GM13976 (cell line): ENCODE data around the gene EIF4B.

Experiments
- DNase-seq: peaks from one replicate; pipeline ENCODE4 v3.0.0; 2012; ENCODE audit warnings: low spot score
- in situ Hi-C: fragments of 300-500 bp; cut with MboI; formaldehyde crosslinking; loops from one replicate; pipeline ENCODE4 v1.12.0; 2022; ENCODE audit warnings: low sequenced_read_pairs, mixed read lengths, inconsistent platforms; ENCODE audit not compliant: unreplicated experiment
- TF ChIP-seq, protein P1 (sequence below): IDR thresholded peaks from 2 replicates; pipeline ENCODE4 v1.5.1; 2012; ENCODE audit warnings: borderline replicate concordance, mild to moderate bottlenecking; ENCODE audit not compliant: insufficient read depth; ENCODE audit errors: extremely low read depth, missing control alignments, control extremely low read depth

EIF4B gene

DNA sequence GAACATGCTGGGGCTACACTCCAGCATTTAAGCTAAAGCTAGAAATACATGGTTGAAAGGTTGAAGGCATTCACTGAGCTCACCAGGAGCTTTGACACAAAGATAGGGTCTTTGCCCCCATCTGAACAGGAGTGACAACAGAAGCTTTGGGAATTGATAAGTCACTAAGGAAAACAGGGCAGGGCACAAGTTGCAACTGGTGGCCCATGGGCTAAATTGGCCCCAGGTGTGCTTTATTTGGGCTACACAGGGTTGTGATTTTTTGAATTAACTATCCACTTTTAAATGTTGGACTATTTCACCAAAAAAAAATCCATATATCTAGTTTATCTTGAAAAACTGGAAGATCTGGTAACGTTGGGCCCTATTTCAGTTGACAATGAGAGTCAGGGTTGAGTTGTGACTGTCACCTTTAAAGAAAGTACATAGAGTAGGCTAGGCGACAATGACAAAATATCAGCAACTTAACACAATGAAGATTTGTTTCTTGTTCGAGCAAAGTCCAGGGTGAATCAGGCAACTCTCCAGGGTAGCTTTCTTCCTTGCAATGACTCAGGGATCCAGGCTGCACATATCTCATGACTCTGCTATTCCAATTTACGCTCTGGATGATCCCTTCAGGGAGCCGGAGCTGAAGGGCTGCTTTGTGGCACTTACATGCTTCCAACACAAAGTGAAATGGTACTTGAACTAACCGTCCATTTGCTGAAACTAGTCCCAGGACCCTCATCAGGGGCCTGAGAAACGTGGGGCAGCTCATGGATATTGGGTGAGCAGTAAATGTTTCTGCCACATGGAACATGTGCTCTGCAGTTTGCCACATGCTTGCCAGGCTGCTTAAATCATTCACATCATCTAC lies 13.3 kb upstream of the EIF4B start:
- no peak for DNase-seq
- TF ChIP-seq, protein P1, sequence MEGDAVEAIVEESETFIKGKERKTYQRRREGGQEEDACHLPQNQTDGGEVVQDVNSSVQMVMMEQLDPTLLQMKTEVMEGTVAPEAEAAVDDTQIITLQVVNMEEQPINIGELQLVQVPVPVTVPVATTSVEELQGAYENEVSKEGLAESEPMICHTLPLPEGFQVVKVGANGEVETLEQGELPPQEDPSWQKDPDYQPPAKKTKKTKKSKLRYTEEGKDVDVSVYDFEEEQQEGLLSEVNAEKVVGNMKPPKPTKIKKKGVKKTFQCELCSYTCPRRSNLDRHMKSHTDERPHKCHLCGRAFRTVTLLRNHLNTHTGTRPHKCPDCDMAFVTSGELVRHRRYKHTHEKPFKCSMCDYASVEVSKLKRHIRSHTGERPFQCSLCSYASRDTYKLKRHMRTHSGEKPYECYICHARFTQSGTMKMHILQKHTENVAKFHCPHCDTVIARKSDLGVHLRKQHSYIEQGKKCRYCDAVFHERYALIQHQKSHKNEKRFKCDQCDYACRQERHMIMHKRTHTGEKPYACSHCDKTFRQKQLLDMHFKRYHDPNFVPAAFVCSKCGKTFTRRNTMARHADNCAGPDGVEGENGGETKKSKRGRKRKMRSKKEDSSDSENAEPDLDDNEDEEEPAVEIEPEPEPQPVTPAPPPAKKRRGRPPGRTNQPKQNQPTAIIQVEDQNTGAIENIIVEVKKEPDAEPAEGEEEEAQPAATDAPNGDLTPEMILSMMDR: no peak
- in situ Hi-C loops: no loop called here

DNA sequence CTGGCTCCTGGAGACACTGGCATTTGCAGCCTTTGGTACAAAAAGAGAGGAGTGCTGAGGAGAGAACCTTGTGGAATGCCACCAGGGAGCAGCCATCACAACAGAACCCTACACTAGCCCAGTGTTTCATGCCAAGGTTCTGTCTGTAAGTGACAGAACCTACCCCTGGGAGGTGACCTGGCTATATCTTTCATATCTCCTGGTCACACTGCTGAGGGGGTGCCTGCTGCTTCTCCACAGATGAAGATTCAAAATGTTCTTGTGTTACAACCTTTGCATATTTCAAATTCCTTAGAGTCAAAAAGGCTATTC lies 12.7 kb upstream of the EIF4B start:
- TF ChIP-seq, protein P1: no peak
- in situ Hi-C loops: no loop called here
- no peak for DNase-seq

DNA sequence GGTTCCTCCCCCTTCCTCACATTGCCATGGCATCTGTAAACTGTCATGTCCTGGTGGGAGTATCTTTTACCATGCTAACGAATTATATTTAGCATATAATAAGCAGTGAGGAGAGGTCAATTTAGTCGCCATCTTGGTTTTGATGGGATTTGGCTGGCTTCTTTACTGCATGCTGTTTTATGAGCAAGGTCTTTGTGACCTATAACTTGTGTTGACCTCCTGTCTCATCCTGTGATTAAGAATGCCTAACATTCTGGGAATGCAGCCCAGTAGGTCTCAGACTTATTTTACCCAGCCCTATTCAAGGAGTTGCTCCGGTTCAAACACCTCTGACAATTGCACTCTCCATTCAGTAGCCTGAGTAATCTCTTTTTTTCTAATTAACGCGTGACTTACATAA lies 2.1 kb upstream of the EIF4B start:
- TF ChIP-seq, protein P1: no peak
- in situ Hi-C loops: no loop called here
- DNase-seq: no peak

DNA sequence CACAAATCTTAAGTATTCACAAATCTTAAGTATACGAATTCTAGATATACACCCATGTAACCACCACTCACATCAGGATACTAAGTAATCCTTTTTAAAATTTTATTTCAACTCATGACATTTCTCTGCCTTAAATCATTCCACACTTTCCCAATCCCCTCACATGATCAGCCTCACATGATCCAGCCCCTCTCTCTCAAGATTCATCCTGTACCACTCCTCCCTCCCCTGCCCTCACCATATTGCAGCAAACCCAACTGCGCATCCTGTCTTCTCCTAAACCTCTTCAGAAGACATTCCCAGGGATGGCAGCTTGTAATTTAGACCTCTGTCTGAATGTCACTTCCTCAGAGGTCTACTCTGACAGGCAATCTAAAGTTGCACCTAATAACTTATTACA lies 1.7 kb upstream of the EIF4B start:
- TF ChIP-seq, protein P1: no peak
- DNase-seq: no peak
- in situ Hi-C loops: no loop called here

DNA sequence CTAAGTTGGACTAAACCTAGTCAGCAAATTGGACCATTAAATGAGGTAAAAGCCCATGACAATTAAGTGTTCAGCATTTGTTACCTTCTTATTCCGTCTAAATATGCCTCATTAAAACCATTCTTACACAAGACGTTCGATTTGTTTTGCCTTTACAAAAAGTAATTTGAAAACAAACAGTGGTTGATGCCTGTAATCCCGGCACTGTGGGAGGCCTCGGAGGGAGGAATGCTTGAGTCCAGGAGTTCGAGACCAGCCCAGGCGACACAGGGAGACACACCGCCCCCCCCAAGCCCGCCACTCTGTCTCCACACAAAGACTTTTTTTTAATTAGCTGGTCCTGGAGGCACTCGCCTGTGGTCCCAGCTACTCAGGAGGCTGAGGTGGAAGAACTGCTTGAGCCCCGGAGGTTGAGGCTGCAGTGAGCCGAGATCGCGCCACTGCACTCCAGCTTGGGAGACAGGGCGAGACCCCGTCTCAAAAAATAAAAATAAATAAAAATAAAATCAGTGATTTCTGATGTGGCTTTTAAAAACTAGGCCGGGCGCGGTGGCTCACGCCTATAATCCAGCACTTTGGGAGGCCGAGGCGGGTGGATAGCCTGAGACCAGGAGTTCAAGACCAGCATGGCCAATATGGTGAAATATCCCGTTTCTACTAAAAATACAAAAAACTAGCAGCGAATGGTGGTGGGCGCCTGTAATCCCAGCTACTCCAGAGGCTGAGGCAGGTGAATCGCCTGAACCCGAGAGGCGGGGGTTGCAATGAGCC lies 856 bp upstream of the EIF4B start:
- no peak for DNase-seq
- in situ Hi-C loops: no loop called here
- TF ChIP-seq, protein P1: no peak

DNA sequence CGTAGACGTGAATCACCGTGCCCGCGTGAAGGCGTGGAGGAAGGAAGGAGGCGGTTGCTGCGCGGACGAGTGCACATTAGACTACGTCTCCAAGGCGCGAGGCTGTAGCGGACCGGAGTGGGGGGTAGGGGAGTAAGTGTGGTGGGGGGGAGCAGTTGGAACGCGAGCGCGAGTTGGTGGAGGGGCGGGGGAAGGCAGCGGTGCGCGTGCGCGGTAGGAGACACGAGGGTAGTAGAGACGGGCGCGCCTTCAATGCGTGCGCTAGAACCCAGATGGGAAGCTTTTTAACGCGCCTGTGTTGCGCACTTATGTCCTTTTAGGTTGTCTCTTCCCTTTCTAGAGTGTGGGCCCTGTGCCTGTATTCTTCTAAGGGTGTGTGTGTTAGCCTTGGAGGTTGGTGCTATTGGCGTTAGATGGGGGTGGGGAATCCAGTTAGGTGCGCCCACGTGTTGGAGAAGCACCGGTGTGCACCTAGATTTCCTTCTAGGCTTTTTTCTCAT lies 604 bp downstream of the EIF4B start:
- in situ Hi-C loops: no loop called here
- TF ChIP-seq, protein P1: no peak
- peak; percentile 81 for DNase-seq
